ENCODE measurements around the gene ITGB3BP. TPM values are rescaled to one million over a fixed set of nuclear protein-coding genes. Genes with fewer than 3 reads are reported as not detected.

ITGB3BP gene
- total and polyA plus RNA-seq, 2 donors, result 34.2 to 63.8 TPM

DNA sequence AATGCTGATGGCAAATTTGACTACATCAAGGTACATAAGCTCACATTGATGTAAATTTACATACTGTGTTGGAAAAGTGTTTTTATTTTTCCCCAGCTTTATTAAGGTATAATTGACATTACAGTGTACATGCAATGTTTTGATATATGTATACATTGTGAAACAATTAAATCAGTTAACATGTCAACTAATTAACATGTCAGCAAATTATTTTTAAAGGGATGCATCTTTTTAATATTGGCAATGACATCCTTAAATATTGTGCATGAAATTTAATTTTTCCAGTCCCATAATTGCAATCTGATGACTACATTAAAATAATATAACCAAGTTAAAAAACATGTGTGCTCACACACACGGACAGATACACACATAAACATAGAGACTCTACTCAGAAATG, 9.7 kb upstream of the ITGB3BP start:
- Histone ChIP-seq H3K4me3 (ENCODE audit: low read length in 2 of 2) (no peak overlapping the region), H3K27ac (ENCODE audit: low read depth in 1 of 2, low read length in 1 of 2) (no peak overlapping the region), H3K9me3 (ENCODE audit: control insufficient read depth in 2 of 2, insufficient read depth in 1 of 2, low read length in 1 of 2) (no peaks in the 10 kb centered on the region), H3K36me3 (ENCODE audit: control insufficient read depth in 2 of 2, insufficient read depth in 2 of 2, low read length in 1 of 2) (peaks cover 0 to 16% of the 10 kb centered on the region in 2 donors), H3K4me1 (ENCODE audit: control insufficient read depth in 2 of 2, insufficient read depth in 2 of 2, low read length in 2 of 2) (no peaks in the 10 kb centered on the region), H3K27me3 (ENCODE audit: control insufficient read depth in 2 of 2, insufficient read depth in 1 of 2, low read length in 1 of 2) (no peaks in the 10 kb centered on the region)
- no peak for DNase-seq (ENCODE audit: low read depth in 6 of 9, low spot score in 9 of 9)
- 98% methylated on average over 1 of the region's 1 CpG for WGBS

DNA sequence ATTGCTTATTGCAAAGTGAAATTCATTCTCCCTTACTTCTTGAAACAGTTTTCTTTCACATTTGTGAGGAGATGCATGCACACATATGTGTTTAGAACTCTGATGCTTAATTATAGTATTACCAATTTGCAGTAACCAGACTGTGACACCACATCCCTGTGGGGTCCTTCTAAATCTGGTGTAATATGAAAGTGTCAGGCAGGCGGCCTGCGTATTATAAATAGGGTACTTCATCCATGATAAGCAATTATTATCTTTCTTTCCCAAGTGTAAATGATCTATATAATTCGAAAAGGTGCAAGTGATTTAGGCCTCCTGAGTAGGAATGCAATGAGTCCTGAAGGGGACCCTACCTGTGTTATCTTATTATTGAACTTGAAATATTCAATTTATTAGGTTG, 1.2 kb upstream of the ITGB3BP start:
- WGBS, result 83% methylated on average over 3 of the region's 3 CpGs
- Histone ChIP-seq H3K9me3 (ENCODE audit: control insufficient read depth in 2 of 2, insufficient read depth in 1 of 2, low read length in 1 of 2) (no peaks in the 10 kb centered on the region), H3K27me3 (ENCODE audit: control insufficient read depth in 2 of 2, insufficient read depth in 1 of 2, low read length in 1 of 2) (no peaks in the 10 kb centered on the region), H3K36me3 (ENCODE audit: control insufficient read depth in 2 of 2, insufficient read depth in 2 of 2, low read length in 1 of 2) (peaks cover 0 to 10% of the 10 kb centered on the region in 2 donors), H3K4me3 (ENCODE audit: low read length in 2 of 2) (peak overlapping the region; percentile 80 to 94), H3K4me1 (ENCODE audit: control insufficient read depth in 2 of 2, insufficient read depth in 2 of 2, low read length in 2 of 2) (peaks cover 3 to 12% of the 10 kb centered on the region in 2 donors), H3K27ac (ENCODE audit: low read depth in 1 of 2, low read length in 1 of 2) (peak overlapping the region in 1 of 2 donors; percentile 97)
- peak in 1 of 9 donors; percentile 4 for DNase-seq (ENCODE audit: low read depth in 6 of 9, low spot score in 9 of 9)

DNA sequence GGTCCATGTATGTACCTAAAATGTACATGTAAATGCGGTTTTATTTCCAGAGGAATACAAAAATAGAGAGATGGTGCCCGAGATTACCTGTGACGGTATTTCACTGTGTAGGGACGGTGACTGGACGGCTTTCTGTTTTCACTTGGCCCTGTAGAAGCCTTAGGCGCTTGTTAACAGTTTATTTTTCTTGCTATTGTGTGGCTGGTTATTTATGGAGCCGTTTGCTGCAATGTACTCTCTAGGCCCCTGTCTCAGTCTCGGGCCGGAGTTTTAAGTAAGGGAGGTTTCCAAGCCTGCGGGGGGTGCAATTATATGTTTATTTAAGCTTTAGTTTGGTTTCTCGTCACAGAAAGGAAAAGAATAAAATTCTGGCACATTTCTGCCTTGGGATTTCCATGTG, 713 bp upstream of the ITGB3BP start:
- peak overlapping the region; percentile 93 to 97 for H3K27ac ChIP-seq (ENCODE audit: low read depth in 1 of 2, low read length in 1 of 2)

DNA sequence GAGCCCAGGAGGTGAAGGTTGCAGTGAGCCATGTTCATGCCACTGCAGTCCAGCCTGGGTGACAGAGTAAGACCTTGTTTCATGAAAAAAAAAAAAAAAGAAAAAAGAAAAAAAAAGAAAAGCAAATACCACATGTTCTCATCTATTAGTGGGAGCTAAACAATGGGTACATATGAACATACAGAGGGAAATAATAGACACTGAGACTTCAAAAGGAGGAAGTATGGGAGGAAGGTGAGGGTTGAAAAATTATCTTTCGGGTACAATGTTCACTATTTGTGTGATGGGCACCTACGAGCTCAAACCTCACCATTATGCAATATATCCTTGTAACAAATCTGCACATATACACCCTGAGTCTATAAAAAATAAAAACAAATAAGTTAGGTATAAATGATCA, 6.4 kb downstream of the ITGB3BP start:
- DNase-seq (ENCODE audit: low read depth in 6 of 9, low spot score in 9 of 9), result no peak
- Histone ChIP-seq H3K4me3 (ENCODE audit: low read length in 2 of 2) (no peak overlapping the region), H3K27me3 (ENCODE audit: control insufficient read depth in 2 of 2, insufficient read depth in 1 of 2, low read length in 1 of 2) (no peaks in the 10 kb centered on the region), H3K36me3 (ENCODE audit: control insufficient read depth in 2 of 2, insufficient read depth in 2 of 2, low read length in 1 of 2) (no peaks in the 10 kb centered on the region), H3K9me3 (ENCODE audit: control insufficient read depth in 2 of 2, insufficient read depth in 1 of 2, low read length in 1 of 2) (no peaks in the 10 kb centered on the region), H3K4me1 (ENCODE audit: control insufficient read depth in 2 of 2, insufficient read depth in 2 of 2, low read length in 2 of 2) (peaks cover 0 to 3% of the 10 kb centered on the region in 2 donors), H3K27ac (ENCODE audit: low read depth in 1 of 2, low read length in 1 of 2) (no peak overlapping the region)
- 95% methylated on average over 2 of the region's 2 CpGs for WGBS

More for the DNA sequence above, 713 bp upstream of the ITGB3BP start:
- H3K4me3 ChIP-seq (ENCODE audit: low read length in 2 of 2), result peak overlapping the region; percentile 80 to 94
- WGBS, result 2% methylated on average over 11 of the region's 11 CpGs
- no peaks in the 10 kb centered on the region for H3K9me3 ChIP-seq (ENCODE audit: control insufficient read depth in 2 of 2, insufficient read depth in 1 of 2, low read length in 1 of 2)
- H3K4me1 ChIP-seq (ENCODE audit: control insufficient read depth in 2 of 2, insufficient read depth in 2 of 2, low read length in 2 of 2), result peaks cover 3 to 12% of the 10 kb centered on the region in 2 donors
- peak in 1 of 9 donors; percentile 3 for DNase-seq (ENCODE audit: low read depth in 6 of 9, low spot score in 9 of 9)
- H3K36me3 ChIP-seq (ENCODE audit: control insufficient read depth in 2 of 2, insufficient read depth in 2 of 2, low read length in 1 of 2), result peaks cover 0 to 7% of the 10 kb centered on the region in 2 donors
- no peaks in the 10 kb centered on the region for H3K27me3 ChIP-seq (ENCODE audit: control insufficient read depth in 2 of 2, insufficient read depth in 1 of 2, low read length in 1 of 2)

- no peaks in the 10 kb centered on the region for H3K9me3 ChIP-seq (ENCODE audit: control insufficient read depth in 2 of 2, insufficient read depth in 1 of 2, low read length in 1 of 2)
- no peak for DNase-seq (ENCODE audit: low read depth in 6 of 9, low spot score in 9 of 9)
- H3K27ac ChIP-seq (ENCODE audit: low read depth in 1 of 2, low read length in 1 of 2), result no peak overlapping the region
- H3K36me3 ChIP-seq (ENCODE audit: control insufficient read depth in 2 of 2, insufficient read depth in 2 of 2, low read length in 1 of 2), result peaks cover 0 to 2% of the 10 kb centered on the region in 2 donors
- H3K4me3 ChIP-seq (ENCODE audit: low read length in 2 of 2), result no peak overlapping the region
- H3K4me1 ChIP-seq (ENCODE audit: control insufficient read depth in 2 of 2, insufficient read depth in 2 of 2, low read length in 2 of 2), result no peaks in the 10 kb centered on the region
- H3K27me3 ChIP-seq (ENCODE audit: control insufficient read depth in 2 of 2, insufficient read depth in 1 of 2, low read length in 1 of 2), result no peaks in the 10 kb centered on the region
These were observed 10.4 kb downstream of the ITGB3BP start for GRCh38 chr1:63512584-63512983.

DNA sequence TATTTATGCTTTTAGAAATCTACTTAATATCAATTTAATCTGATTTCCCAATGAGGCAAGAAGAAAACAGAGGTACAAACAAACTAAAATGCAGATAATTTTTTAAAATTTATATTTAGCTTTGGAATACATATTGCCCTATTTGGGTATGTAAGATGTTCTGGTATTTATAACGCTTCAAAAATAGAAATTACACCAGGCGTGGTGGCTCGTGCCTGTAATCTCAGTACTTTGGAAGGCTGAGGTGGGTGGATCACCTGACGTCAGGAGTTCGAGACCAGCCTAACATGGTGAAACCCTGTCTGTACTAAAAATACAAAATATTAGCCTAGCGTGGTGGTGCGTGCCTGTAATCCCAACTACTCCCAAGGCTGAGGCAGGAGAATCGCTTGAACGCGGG, 13.3 kb downstream of the ITGB3BP start:
- H3K27me3 ChIP-seq (ENCODE audit: control insufficient read depth in 2 of 2, insufficient read depth in 1 of 2, low read length in 1 of 2), result no peaks in the 10 kb centered on the region
- WGBS, result 89% methylated on average over 10 of the region's 10 CpGs
- no peak overlapping the region for H3K27ac ChIP-seq (ENCODE audit: low read depth in 1 of 2, low read length in 1 of 2)
- no peaks in the 10 kb centered on the region for H3K4me1 ChIP-seq (ENCODE audit: control insufficient read depth in 2 of 2, insufficient read depth in 2 of 2, low read length in 2 of 2)
- H3K9me3 ChIP-seq (ENCODE audit: control insufficient read depth in 2 of 2, insufficient read depth in 1 of 2, low read length in 1 of 2), result no peaks in the 10 kb centered on the region
- DNase-seq (ENCODE audit: low read depth in 6 of 9, low spot score in 9 of 9), result no peak
- no peak overlapping the region for H3K4me3 ChIP-seq (ENCODE audit: low read length in 2 of 2)
- H3K36me3 ChIP-seq (ENCODE audit: control insufficient read depth in 2 of 2, insufficient read depth in 2 of 2, low read length in 1 of 2), result peaks cover 0 to 11% of the 10 kb centered on the region in 2 donors

DNA sequence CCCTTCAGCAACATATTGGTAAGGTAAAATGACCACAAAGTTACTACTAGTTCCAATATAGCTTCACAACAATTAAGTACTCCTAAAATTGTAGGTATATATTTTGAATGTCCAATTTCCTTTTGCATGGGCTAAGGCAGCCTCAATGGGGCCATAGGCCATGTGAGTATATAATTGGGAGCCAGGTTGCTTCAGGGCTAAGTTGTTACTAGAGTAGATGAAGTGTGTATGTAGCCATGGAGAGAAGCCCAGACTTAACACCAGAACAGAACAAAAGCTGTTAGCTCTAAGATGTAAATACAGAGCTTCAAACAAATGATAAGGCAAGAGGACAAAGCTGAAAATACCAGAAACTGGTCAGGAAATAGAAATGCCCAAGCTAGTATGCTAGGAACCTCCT, 16.2 kb downstream of the ITGB3BP start:
- no peak overlapping the region for H3K27ac ChIP-seq (ENCODE audit: low read depth in 1 of 2, low read length in 1 of 2)
- no peak overlapping the region for H3K4me3 ChIP-seq (ENCODE audit: low read length in 2 of 2)
- no peaks in the 10 kb centered on the region for H3K9me3 ChIP-seq (ENCODE audit: control insufficient read depth in 2 of 2, insufficient read depth in 1 of 2, low read length in 1 of 2)
- H3K36me3 ChIP-seq (ENCODE audit: control insufficient read depth in 2 of 2, insufficient read depth in 2 of 2, low read length in 1 of 2), result peaks cover 0 to 11% of the 10 kb centered on the region in 2 donors
- DNase-seq (ENCODE audit: low read depth in 6 of 9, low spot score in 9 of 9), result no peak
- no peaks in the 10 kb centered on the region for H3K4me1 ChIP-seq (ENCODE audit: control insufficient read depth in 2 of 2, insufficient read depth in 2 of 2, low read length in 2 of 2)
- no peaks in the 10 kb centered on the region for H3K27me3 ChIP-seq (ENCODE audit: control insufficient read depth in 2 of 2, insufficient read depth in 1 of 2, low read length in 1 of 2)

DNA sequence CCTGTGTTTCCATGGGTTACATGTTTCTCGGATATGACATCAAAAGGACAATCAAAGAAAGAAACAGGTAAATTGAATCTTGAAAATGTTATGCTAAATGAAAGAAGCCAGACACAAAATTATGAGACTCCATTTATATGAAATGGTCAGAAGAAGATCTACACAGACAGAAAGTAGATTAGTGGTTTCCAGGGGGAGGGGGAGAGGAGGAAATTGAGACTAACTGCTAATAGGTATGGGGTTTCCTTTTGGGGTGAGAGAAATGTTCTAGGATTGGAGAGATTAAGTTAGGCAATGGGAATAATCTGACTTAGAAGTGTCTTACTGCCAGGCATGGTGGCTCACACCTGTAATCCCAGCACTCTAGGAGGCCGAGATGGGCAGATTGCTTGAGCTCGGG, 21.8 kb downstream of the ITGB3BP start:
- Histone ChIP-seq H3K4me1 (ENCODE audit: control insufficient read depth in 2 of 2, insufficient read depth in 2 of 2, low read length in 2 of 2) (no peaks in the 10 kb centered on the region), H3K9me3 (ENCODE audit: control insufficient read depth in 2 of 2, insufficient read depth in 1 of 2, low read length in 1 of 2) (no peaks in the 10 kb centered on the region), H3K27ac (ENCODE audit: low read depth in 1 of 2, low read length in 1 of 2) (no peak overlapping the region), H3K4me3 (ENCODE audit: low read length in 2 of 2) (no peak overlapping the region), H3K36me3 (ENCODE audit: control insufficient read depth in 2 of 2, insufficient read depth in 2 of 2, low read length in 1 of 2) (no peaks in the 10 kb centered on the region), H3K27me3 (ENCODE audit: control insufficient read depth in 2 of 2, insufficient read depth in 1 of 2, low read length in 1 of 2) (no peaks in the 10 kb centered on the region)
- no peak for DNase-seq (ENCODE audit: low read depth in 6 of 9, low spot score in 9 of 9)
- 97% methylated on average over 3 of the region's 3 CpGs for WGBS

GRCh38 chr1:63498106-63498505, 24.9 kb downstream of the ITGB3BP start:
- 51% methylated on average over 1 of the region's 1 CpG for WGBS

DNA sequence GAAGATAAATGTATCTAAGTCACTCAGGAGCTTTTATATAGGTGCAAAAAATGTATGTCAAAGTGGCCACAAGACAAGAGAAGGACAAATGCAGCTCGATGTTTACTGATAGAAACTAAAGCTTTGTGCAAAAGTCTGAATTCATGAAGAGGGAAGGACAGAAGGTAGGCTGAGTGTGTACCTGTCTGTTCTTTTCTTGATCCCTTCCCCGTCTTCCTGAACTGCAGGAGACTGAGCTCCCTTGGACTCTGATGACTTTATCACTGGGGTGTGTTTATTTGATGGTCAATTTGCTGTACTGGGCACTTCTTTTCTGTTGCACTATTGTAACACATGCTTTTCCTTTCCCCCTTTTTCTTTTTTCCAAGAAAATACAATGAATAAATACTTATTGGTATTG, 25.4 kb downstream of the ITGB3BP start:
- no peaks in the 10 kb centered on the region for H3K36me3 ChIP-seq (ENCODE audit: control insufficient read depth in 2 of 2, insufficient read depth in 2 of 2, low read length in 1 of 2)
- H3K4me1 ChIP-seq (ENCODE audit: control insufficient read depth in 2 of 2, insufficient read depth in 2 of 2, low read length in 2 of 2), result no peaks in the 10 kb centered on the region
- H3K27me3 ChIP-seq (ENCODE audit: control insufficient read depth in 2 of 2, insufficient read depth in 1 of 2, low read length in 1 of 2), result no peaks in the 10 kb centered on the region
- H3K27ac ChIP-seq (ENCODE audit: low read depth in 1 of 2, low read length in 1 of 2), result no peak overlapping the region
- no peak for DNase-seq (ENCODE audit: low read depth in 6 of 9, low spot score in 9 of 9)
- WGBS, result 97% methylated on average over 2 of the region's 2 CpGs
- H3K4me3 ChIP-seq (ENCODE audit: low read length in 2 of 2), result no peak overlapping the region
- no peaks in the 10 kb centered on the region for H3K9me3 ChIP-seq (ENCODE audit: control insufficient read depth in 2 of 2, insufficient read depth in 1 of 2, low read length in 1 of 2)

More at GRCh38 chr1:63498106-63498505, 24.9 kb downstream of the ITGB3BP start:
- no peaks in the 10 kb centered on the region for H3K27me3 ChIP-seq (ENCODE audit: control insufficient read depth in 2 of 2, insufficient read depth in 1 of 2, low read length in 1 of 2)
- no peak for DNase-seq (ENCODE audit: low read depth in 6 of 9, low spot score in 9 of 9)
- no peaks in the 10 kb centered on the region for H3K9me3 ChIP-seq (ENCODE audit: control insufficient read depth in 2 of 2, insufficient read depth in 1 of 2, low read length in 1 of 2)
- no peak overlapping the region for H3K27ac ChIP-seq (ENCODE audit: low read depth in 1 of 2, low read length in 1 of 2)
- H3K36me3 ChIP-seq (ENCODE audit: control insufficient read depth in 2 of 2, insufficient read depth in 2 of 2, low read length in 1 of 2), result no peaks in the 10 kb centered on the region
- H3K4me1 ChIP-seq (ENCODE audit: control insufficient read depth in 2 of 2, insufficient read depth in 2 of 2, low read length in 2 of 2), result no peaks in the 10 kb centered on the region
- H3K4me3 ChIP-seq (ENCODE audit: low read length in 2 of 2), result no peak overlapping the region

Data from thymus (tissue), 11 donors.